Breast epithelium (tissue), 3 donors: Measurements from ENCODE around the gene ATF2.

Experiments used
- POLR2A ChIP-seq: fragments of 450-650 bp; IDR thresholded peaks from one replicate; pipeline ENCODE4 v1.6.1; 2016; ENCODE audit warnings: antibody characterized with exemption, mild to moderate bottlenecking, moderate library complexity
- TF ChIP-seq, protein P1 (sequence below), 3 donors: fragments of 450-650 bp; IDR thresholded peaks; one replicate each; pipeline ENCODE4 v1.5.1; 2016 to 2017; ENCODE audit warnings: antibody characterized with exemption in 3 of 3, mild to moderate bottlenecking in 3 of 3, moderate library complexity in 3 of 3

DNA sequence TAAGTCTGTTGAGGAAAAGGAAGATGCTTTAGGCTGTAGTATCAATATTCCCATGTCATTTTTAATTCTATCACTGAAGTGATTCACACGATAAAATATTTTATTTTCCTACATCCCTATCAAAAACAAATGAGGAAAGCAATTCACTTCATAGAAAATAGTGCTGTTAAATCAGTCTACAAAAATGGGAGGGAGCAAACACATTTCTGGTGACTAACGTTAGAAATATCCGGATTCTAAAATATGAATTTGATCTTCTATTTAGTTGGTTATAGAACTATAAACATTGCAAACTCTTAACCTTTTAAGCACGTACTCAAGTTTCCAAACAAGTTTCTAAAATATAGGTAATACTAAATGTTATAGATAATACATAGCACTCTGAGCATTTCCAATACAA lies 20.8 kb downstream of the ATF2 start:
- TF ChIP-seq, protein P1, sequence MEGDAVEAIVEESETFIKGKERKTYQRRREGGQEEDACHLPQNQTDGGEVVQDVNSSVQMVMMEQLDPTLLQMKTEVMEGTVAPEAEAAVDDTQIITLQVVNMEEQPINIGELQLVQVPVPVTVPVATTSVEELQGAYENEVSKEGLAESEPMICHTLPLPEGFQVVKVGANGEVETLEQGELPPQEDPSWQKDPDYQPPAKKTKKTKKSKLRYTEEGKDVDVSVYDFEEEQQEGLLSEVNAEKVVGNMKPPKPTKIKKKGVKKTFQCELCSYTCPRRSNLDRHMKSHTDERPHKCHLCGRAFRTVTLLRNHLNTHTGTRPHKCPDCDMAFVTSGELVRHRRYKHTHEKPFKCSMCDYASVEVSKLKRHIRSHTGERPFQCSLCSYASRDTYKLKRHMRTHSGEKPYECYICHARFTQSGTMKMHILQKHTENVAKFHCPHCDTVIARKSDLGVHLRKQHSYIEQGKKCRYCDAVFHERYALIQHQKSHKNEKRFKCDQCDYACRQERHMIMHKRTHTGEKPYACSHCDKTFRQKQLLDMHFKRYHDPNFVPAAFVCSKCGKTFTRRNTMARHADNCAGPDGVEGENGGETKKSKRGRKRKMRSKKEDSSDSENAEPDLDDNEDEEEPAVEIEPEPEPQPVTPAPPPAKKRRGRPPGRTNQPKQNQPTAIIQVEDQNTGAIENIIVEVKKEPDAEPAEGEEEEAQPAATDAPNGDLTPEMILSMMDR (IDR thresholded peaks at IDR 0.05): no peak
- TF ChIP-seq POLR2A: no peak
